HG02759 (cell line): ENCODE data around the gene CCDC137.
"Not testable (repeated sequence)": the region's sequence is repeated elsewhere in the genome, so short reads cannot be mapped to it uniquely, and the experiment has no call there.

Experiments
- ATAC-seq: cut with Tn5 transposase; IDR thresholded peaks from one replicate; pipeline ENCODE4 v1.9.1; 2021; ENCODE audit warnings: mild to moderate bottlenecking, moderate library complexity; ENCODE audit not compliant: unreplicated experiment

The CCDC137 gene

DNA sequence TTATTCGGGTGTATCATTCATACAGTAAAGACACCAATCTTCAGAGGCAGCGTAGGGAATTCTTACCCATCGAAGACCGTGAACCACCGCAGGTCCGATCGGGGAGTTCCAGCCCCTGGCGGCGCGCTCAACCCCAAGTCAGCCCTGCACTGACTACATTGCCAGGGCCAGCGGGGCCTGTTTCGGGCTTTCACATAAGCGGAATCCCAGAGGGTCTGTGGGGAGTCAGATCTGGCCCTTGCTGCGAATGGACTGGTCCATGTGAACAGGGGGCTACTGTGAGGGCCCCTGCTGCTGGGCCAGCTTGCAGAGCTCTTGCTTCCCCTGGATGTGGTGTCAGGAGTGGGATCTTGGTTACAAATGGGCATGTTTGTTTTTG lies 17.8 kb upstream of the CCDC137 start:
- no peak for ATAC-seq

GRCh38 chr17:81650951-81651350 lies 15.6 kb upstream of the CCDC137 start:
- ATAC-seq = no peak

GRCh38 chr17:81651692-81652091 lies 14.8 kb upstream of the CCDC137 start:
- ATAC-seq = no peak

- no peak for ATAC-seq
Measured at GRCh38 chr17:81652906-81653771, 13.4 kb upstream of the CCDC137 start.

GRCh38 chr17:81655378-81656117 lies 11.0 kb upstream of the CCDC137 start:
- ATAC-seq = no peak

- no peak for ATAC-seq
Measured at GRCh38 chr17:81656118-81656743, 10.3 kb upstream of the CCDC137 start, which contains the start of gene PDE6G. PDE6G (minus strand) TSS chr17:81656542; CDS start chr17:81653305, 3,237 bp downstream.

DNA sequence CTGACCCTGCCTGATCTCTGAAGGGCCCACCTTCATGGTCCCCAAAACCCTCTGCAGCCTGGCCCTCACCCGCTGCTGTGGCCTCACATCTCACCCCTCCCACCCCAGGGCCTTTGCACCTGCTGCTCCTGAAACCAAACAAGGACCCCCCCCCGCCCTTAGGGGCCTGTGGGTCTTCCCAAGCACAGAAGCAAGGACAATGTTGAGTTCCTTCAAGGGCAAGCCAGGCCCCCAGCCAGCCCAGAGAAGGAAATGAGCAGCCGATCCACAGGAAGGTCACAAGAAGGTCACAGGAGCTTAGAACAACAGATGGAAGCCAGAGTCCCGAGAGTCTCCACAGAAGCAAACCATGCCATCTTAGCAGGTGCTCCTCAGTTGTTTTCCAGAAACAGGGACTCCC lies 9.7 kb upstream of the CCDC137 start:
- no peak for ATAC-seq

- no peak for ATAC-seq
Measured at GRCh38 chr17:81659038-81659437, 7.5 kb upstream of the CCDC137 start.

DNA sequence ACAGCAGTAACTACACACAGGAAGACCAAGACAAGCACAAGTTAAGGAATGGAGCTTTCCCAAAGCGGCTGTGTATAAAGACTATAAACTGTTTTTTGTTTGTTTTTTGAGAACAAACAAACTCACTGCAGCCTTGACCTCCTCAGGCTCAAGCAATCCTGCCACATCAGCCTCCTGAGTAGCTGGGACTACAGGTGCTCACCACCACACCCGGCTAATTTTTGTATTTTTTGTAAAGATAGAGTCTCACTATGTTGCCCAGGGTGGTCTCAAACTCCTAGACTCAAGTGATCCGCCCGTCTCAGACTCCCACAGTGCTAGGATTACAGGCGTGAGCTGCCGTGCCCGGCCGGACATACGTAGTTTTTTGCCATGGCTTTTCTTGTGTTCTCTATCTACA lies 6.1 kb upstream of the CCDC137 start:
- no peak for ATAC-seq

DNA sequence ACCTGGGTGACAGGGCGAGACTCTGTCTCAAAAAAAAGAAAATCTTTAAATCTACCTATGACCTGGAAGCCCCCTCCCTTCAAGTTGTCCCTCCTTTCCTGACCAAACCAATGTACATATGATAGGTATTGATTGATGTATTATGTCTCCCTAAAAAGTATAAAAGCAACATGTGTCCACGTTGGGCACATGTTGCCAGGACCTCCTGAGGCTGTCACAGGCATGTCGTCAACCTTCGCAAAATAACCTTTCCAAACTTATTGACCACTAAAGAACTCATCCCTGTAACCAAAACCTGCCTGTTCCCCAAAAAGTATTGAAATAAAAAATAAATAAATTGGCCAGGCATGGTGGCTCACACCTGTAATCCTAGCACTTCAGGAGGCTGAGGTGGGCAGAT lies 4.5 kb upstream of the CCDC137 start:
- ATAC-seq = no peak

DNA sequence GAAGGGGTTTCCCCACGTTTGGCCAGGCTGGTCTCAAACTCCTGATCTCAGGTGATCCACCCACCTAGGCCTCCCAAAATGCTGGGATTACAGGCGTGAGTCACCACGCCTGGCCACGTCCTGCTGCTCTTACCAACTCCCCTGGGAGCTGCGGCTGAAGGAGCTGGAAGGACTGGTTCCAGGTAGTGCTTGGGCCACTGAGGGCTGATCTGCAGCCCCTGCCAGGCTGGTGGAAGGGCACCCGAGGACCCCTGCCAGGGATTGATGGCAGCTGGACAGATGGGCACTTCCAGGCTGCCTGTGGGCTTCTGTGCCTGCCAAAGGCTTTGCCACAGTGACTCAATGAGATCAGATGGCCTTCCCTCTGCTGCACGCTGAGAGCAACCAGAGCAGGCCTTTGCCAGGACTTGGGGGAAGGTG lies 2.5 kb upstream of the CCDC137 start:
- no peak for ATAC-seq

DNA sequence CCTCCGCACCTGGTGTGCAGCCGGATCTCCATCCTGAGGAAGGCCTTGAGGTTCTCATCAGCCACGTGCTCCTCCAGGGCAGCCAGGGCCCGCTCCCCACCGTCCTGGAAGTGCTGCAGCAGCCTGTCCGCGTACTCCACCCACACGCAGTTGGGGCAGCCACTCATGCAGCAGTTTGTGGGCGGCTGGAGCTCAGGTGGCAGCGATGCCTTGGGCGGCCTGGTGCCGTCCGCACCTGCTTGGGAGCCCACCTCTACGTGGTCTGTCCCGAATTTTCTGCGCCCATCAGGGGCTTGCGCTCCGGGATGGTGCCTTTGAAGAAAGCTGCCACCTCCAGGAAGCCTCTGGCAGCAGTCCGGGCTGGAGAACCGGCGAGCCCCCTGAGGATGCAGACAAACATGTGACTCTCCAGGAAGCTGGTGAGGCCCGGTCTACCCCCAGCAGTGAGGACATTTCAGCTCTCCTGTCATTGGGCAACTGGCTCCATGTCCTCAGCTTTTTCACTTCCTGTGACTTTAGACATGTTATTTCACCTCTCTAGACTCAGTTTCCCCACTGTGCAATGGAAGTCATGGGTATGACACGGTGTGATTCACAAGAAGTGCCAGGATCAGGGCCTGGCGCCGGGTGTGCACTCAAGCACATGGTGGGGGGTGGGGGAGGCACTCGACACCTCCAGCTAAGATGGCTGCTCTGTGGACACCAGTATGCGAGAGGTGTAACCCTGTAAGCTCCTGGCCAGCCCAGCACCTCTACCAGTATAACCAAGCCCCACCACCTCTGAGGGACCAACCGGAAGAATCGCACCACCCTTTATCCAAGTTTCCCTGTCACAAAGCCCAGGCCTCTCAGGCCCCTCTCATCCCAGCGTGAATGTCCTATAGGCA lies 1.1 kb upstream of the CCDC137 start:
- ATAC-seq = peak; percentile 2

DNA sequence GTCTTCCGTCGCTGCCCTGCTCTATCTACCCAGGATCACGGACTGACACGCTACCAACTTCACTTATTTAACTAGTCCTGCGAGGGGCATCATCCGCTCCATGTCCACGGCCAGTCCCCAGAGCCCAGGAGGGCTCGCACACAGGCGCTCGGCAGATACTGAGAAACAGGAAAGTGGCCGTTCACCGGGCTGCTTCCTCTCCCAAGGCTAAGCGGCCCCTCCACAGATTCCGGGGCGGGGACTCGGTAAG lies 520 bp upstream of the CCDC137 start:
- ATAC-seq = no peak

GRCh38 chr17:81667754-81668153 lies 1.2 kb downstream of the CCDC137 start:
- no peak for ATAC-seq

DNA sequence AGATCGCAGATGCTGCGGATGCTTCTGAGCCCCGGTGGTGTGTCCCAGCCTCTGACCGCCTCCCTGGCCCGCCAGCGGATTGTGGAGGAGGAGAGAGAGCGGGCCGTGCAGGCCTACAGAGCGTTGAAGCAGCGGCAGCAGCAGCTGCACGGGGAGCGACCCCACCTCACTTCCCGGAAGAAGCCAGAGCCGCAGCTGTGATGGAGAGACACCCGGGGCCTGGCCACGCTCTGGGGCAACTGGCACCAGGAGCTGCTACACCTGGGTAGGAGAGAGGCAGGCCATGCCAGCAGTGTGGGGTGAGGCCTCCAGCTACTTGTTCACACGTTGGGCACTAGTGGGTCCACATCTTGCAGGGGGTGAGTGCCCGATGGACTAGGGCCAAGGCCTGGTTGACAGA lies 6.0 kb downstream of the CCDC137 start:
- no peak for ATAC-seq

DNA sequence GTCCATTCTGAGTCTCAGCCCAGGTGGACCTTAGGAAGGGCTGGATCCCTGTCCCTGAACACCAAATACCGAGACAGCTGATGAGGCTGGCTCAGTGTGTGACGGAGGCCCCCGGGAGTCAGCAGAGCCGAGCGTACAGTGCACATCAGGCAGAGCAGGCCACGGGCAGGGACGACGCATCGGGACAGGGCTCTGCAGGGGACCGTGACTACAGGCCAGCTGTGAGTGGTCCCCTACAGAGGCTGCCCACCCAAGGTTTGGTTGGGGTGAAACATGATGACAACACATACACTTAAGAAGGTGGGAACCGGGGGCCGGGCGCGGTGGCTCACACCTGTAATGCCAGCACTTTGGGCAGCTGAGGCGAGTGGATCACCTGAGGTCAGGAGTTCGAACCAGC lies 6.4 kb downstream of the CCDC137 start:
- no peak for ATAC-seq

DNA sequence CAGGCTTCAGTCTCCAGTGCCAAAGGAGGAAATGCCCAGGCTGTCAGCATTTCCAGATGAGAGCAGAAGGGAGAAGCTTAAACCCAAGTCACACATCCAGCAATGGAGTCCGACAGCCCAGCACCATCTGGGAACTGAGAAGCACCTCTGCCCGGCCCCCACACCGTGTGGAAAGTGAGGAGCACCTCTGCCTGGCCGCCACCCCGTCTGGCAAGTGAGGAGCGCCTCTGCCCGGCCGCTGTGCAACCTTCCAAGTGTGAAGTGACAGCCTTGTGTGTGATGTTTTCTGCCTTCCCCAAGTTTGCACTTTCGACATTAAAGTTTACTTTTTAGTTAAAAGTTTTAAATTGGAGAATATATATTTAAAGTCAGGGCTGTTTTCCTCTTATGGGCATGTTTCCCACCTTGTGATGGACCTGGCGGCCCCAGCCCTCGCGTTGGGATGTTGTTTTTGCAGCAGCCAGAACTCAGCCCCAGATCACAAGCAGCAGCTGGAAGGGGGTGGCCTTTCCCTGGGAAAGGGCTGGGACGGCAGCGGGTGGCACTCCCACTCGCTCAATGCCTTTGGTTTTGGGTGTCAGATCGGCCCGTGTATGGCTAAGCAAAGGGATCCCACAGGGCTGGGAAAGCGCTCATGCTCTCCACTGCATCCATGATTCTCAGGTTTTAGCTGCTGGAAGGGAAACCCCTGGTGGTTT lies 7.2 kb downstream of the CCDC137 start:
- no peak for ATAC-seq

GRCh38 chr17:81675515-81676221 lies 9.1 kb downstream of the CCDC137 start:
- not testable (repeated sequence) for ATAC-seq

- ATAC-seq = no peak
Measured at GRCh38 chr17:81676906-81677305, 10.4 kb downstream of the CCDC137 start.

DNA sequence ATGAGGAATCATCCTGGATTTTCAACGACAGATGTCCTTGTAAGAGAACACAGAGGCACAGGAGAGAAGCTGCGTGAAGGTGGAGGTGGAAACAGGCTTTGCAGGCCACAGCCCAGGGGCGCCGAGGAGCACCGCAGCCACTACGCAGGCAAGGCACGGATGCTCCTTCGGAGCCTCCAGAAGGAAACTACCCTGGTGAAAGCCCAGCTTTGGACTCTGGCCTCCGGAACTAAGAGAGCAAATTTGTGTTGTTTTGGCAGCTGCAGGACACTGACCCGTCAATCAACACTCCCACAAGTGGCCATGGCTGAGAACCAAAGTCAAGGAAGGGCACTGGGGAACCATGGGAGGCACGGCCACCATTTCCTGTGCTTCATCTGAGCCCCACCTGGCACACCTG lies 13.6 kb downstream of the CCDC137 start:
- ATAC-seq = no peak
